ENCODE data around the gene STX5.
"Not testable (repeated sequence)": the region's sequence is repeated elsewhere in the genome, so short reads cannot be mapped to it uniquely, and the experiment has no call there.

STX5 gene

GRCh38 chr11:62831520-62832335, at the start of gene STX5:
TSS of gene STX5 (minus strand) at chr11:62832051. CDS start at chr11:62831243, 808 bp downstream.
- DNase-seq: peak; percentile 100

DNA sequence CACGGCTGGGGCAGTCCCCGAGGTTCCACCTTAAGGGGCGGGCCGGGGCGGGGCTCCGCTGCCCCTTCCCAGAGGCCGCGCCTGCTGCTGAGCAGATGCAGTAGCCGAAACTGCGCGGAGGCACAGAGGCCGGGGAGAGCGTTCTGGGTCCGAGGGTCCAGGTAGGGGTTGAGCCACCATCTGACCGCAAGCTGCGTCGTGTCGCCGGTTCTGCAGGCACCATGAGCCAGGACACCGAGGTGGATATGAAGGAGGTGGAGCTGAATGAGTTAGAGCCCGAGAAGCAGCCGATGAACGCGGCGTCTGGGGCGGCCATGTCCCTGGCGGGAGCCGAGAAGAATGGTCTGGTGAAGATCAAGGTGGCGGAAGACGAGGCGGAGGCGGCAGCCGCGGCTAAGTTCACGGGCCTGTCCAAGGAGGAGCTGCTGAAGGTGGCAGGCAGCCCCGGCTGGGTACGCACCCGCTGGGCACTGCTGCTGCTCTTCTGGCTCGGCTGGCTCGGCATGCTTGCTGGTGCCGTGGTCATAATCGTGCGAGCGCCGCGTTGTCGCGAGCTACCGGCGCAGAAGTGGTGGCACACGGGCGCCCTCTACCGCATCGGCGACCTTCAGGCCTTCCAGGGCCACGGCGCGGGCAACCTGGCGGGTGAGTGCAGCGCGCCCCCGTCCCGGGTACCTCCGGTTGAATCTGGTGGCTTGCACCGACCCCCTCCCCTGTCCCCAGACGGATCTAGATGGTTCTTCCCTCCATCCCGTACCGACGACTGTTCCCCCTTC, 49.1 kb upstream of the STX5 start, which contains the start of gene SLC3A2:
Gene SLC3A2 (plus strand): TSS at position 94 of the 776 bp plus-strand sequence. CDS start 128 bp downstream, at position 222.
- DNase-seq: peak; percentile 87 to 88

DNA sequence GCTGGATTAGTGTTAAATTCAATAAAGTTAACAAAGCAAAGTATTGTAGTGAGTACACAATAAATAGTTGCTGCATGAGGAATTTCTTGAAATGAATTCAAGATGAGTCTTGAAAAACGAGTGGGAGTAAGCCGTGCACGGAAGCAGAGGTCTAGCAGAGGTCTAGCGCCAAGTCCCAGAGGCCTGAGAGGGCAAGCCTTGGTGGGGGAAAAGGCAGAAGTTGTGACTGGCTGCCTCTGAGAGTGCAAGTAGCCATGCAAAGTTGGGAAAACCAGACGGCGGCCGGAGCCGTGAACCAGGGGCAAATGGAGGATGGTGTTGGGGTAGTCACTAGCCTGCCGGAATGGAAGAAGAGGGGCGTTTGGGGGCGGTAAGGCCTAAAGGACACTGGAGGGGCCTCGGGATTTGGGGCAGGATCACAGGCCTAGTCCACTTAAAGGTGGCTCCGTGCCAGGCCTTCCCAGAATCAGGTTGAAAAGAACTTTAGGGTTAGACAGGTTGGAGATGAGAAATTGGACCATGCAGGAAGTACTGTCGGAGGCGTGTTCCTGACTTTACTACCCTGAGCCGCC, 48.5 kb upstream of the STX5 start:
- DNase-seq: peak; percentile 64 to 70

DNA sequence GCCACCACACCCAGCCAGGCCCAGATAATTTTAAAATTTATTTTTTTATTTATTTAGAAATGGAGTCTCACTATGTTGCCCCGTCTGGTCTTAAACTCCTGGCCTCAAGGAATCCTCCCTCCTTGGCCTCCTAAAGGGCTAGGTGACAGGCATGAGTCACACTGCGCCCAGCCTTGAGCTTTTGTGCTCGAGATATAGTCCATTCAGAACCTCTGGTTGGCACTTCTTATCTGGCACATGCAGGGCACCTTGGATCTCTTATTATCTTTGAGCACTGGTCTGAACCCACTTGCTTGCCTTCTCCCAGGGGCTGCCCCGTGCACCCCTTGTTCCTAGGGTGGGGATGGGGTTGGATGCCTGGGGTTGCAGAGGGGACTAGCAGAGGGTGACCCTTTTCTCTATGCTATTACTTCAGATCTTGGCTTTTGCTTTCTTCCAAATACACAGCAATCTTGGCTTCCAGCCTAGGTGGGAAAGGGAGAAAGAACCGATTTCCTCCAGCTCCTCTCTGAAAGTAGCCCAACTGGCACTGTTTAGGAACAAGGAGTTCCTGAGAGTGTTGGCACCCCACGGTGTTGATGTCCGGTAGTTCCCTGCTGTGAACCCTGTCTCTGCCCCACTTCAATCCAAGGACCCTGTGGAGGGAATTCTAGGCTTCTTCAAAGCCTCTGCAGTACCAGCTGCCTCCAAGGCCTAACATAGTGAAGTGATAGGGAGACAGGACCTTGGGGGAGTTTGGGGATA, 47.6 kb upstream of the STX5 start:
- DNase-seq: no peak

GRCh38 chr11:62876712-62877111, 44.9 kb upstream of the STX5 start:
- no peak for DNase-seq

DNA sequence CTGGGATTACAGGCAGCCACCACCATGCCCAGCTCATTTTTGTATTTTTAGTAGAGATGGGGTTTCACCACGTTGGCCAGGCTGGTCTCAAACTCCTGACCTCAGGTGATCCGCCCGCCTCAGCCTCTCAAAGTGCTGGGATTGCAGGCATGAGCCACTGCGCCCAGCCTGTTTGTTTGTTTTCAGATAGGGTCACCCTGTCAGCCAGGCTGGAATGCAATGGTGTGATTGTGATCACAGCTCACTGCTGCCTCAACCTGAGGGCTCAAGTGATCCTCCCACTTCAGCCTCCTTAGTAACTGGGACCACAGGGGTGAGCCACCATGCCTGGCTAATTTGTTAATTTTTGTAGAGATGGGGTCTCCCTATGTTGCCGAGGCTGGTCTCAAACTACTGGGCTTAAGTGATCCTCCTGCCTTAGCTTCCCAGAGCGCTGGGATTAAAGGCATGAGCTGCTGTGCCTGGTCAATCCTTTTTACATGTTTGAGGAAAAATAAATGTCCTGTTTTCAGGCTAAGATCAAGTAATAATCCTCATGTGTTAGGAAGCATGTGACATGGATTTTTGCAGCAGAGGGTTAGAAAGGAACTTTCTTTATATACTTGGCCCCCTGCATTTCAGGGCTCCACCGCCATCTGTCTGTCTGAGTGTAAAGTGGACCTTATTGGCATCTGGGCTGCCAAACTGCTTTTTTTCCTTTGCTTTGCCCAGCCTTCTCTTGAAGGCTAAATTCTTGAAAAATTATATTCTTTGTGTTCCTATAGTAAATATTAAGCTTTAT, 44.0 kb upstream of the STX5 start:
- DNase-seq: no peak

- DNase-seq: no peak
Observed at GRCh38 chr11:62874851-62875250, 43.0 kb upstream of the STX5 start.

DNA sequence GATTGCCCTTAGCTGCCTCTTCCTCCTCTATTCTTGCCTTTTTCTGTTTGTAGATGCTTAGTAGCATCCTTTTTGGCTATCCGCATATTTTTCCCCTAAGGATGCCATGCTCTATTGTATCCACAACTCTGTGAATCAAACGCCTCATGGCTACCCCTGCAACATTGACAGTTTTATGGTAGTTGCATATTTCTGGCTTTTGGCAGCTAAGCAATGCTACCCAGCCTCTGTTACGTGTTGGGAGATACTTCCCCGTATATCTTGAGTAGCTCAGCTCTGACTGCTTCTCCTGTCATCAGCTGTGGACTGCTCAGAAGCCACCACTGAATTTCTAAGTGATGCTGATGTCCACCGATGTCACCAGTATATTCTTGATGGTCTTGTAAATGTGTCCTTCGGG, 33.8 kb upstream of the STX5 start:
- no peak for DNase-seq

GRCh38 chr11:62863687-62864335, 32.0 kb upstream of the STX5 start:
- no peak for DNase-seq

DNA sequence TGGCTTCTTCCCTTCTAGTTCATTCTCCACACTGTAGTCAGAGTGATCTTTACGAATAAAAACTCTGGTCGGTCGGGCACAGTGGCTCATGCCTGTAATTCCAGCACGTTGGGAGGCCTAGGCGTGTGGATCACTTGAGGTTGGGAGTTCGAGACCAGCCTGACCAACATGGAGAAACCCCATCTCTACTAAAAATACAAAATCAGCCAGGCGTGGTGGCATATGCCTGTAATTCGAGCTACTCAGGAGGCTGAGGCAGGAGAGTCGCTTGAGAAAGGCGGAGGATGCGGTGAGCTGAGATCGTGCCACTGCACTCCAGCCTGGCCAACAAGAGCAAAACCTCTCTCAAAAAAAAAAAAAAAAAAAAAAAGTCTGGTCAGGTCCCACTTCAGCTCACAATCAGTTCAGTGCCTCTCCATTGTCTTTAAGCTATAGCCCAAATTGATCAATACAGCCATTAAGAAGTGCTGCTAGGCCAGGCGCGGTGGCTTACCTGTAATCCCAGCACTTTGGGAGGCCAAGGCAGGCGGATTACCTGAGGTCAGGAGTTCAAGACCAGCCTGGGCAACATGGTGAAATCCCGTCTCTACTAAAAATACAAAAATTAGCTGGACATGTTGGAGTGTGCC, 29.8 kb upstream of the STX5 start:
- DNase-seq: not testable (repeated sequence)

- DNase-seq: no peak
Observed at GRCh38 chr11:62860835-62861563, 29.1 kb upstream of the STX5 start.

DNA sequence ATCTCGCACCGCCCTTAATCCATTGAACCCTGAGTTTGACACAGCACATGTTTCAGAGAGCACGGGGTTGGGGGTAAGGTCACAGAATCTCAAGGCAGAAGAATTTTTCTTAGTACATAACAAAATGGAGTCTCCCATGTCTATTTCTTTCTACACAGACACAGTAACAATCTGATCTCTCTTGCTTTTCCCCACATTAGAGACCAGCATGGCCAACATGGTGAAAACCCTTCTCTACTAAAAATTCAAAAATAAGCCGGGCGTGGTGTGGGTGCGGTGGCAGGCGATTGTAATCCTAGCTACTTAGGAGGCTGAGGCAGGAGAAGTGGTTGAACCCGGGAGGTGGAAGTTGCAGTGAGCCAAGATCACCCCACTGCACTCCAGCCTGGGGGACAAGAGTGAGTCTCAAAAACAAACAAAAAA, 27.4 kb upstream of the STX5 start:
- not testable (repeated sequence) for DNase-seq

DNA sequence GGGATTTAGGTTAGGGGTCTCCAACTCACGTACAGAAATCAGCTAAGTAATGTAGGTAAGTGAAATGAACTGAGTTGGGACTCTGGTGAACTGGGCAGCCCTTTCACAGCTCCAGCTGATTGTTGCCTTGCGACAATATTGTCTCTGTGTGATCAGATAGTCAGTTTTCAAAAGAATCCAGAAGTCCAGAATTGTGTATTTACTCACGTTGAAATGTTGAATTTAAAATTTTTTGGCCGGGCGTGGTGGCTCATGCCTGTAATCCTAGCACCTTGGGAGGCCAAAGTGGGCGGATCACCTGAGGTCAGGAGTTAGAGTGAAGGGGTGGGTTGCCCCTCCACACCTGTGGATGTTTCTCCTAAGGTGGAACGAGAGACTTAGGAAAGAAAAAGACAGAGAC, 26.4 kb upstream of the STX5 start:
- no peak for DNase-seq

DNA sequence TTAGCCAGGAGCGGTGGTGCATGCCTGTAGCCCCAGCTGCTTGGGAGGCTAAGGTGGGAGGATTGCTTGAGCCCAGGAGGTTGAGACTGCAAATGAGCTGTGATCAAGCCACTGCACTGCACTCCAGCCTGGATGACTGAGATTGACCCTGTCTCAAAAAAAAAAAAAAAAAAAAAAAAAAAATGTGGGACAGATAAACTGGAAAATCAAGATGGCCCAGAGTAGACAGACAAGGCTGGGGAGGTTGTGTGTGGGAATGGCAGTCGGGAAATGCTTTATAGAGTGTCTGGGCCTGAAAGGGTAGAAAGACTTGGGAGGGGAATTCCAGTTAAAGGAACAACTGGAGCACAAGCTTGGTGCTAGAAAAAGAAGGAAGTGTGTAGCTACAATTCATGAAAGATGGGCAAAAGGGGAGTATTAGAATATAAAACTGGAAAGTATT, 25.7 kb upstream of the STX5 start:
- no peak for DNase-seq

GRCh38 chr11:62856333-62856895, 24.6 kb upstream of the STX5 start:
- DNase-seq: no peak

GRCh38 chr11:62855571-62856332, 23.9 kb upstream of the STX5 start:
- DNase-seq: peak; percentile 98

GRCh38 chr11:62854825-62855570, 23.1 kb upstream of the STX5 start:
- DNase-seq: no peak

Measured in activated CD4-positive, alpha-beta T cell treated with anti-CD3 and anti-CD28 coated beads, Interleukin-2, amount 50 U/mL, for 48 hours (primary cell).